ENCODE data around the gene SLC34A3. TPM values are rescaled to one million over a fixed set of nuclear protein-coding genes. Genes with fewer than 3 reads are reported as not detected.
"Not testable (repeated sequence)": the region's sequence is repeated elsewhere in the genome, so short reads cannot be mapped to it uniquely, and the experiment has no call there.

SLC34A3 gene
- total RNA-seq, 1 donor from 2014 or later: not detected

GRCh38 chr9:137241490-137242268 lies 11.0 kb downstream of the SLC34A3 start:
- peak in 1 of 2 donors; percentile 56 for DNase-seq (ENCODE audit: low read depth in 2 of 2)

- no peak for DNase-seq (ENCODE audit: low read depth in 2 of 2)
Measured at GRCh38 chr9:137242269-137243203, 11.8 kb downstream of the SLC34A3 start.

GRCh38 chr9:137243266-137243625 lies 12.5 kb downstream of the SLC34A3 start:
- not testable (repeated sequence) for DNase-seq (ENCODE audit: low read depth in 2 of 2)

GRCh38 chr9:137243626-137244485 lies 13.2 kb downstream of the SLC34A3 start:
- DNase-seq (ENCODE audit: low read depth in 2 of 2): peak in 1 of 2 donors; percentile 29

- DNase-seq (ENCODE audit: low read depth in 2 of 2): peak; percentile 71 to 72
Measured at GRCh38 chr9:137244486-137245449, 14.1 kb downstream of the SLC34A3 start.

- DNase-seq (ENCODE audit: low read depth in 2 of 2): no peak
Measured at GRCh38 chr9:137245450-137246421, 15.0 kb downstream of the SLC34A3 start.

- no peak for DNase-seq (ENCODE audit: low read depth in 2 of 2)
Measured at GRCh38 chr9:137247135-137247915, 16.6 kb downstream of the SLC34A3 start.

GRCh38 chr9:137247916-137248175 lies 17.1 kb downstream of the SLC34A3 start:
- DNase-seq (ENCODE audit: low read depth in 2 of 2): no peak

- DNase-seq (ENCODE audit: low read depth in 2 of 2): no peak
Measured at GRCh38 chr9:137250329-137251193, 19.9 kb downstream of the SLC34A3 start.

- no peak for DNase-seq (ENCODE audit: low read depth in 2 of 2)
Measured at GRCh38 chr9:137251194-137251461, 20.4 kb downstream of the SLC34A3 start, which contains the start of gene STPG3. TSS of gene STPG3 (plus strand) at chr9:137251286. CDS start at chr9:137251287, 1 bp downstream.

GRCh38 chr9:137251490-137252268 lies 21.0 kb downstream of the SLC34A3 start:
- DNase-seq (ENCODE audit: low read depth in 2 of 2): no peak

- DNase-seq (ENCODE audit: low read depth in 2 of 2): no peak
Measured at GRCh38 chr9:137252555-137253506, 22.1 kb downstream of the SLC34A3 start.

GRCh38 chr9:137253717-137254623 lies 23.3 kb downstream of the SLC34A3 start:
- no peak for DNase-seq (ENCODE audit: low read depth in 2 of 2)

GRCh38 chr9:137254624-137255447 lies 24.1 kb downstream of the SLC34A3 start, which contains the start of gene NELFB:
TSS of gene NELFB (plus strand) at chr9:137255327.
- DNase-seq (ENCODE audit: low read depth in 2 of 2): peak in 1 of 2 donors; percentile 78

Measured in dermis microvascular lymphatic vessel endothelial cell (primary cell).